Measurements from ENCODE around the gene PPP1R15A.
"Not testable (repeated sequence)": the region's sequence is repeated elsewhere in the genome, so short reads cannot be mapped to it uniquely, and the experiment has no call there.

The PPP1R15A gene

DNA sequence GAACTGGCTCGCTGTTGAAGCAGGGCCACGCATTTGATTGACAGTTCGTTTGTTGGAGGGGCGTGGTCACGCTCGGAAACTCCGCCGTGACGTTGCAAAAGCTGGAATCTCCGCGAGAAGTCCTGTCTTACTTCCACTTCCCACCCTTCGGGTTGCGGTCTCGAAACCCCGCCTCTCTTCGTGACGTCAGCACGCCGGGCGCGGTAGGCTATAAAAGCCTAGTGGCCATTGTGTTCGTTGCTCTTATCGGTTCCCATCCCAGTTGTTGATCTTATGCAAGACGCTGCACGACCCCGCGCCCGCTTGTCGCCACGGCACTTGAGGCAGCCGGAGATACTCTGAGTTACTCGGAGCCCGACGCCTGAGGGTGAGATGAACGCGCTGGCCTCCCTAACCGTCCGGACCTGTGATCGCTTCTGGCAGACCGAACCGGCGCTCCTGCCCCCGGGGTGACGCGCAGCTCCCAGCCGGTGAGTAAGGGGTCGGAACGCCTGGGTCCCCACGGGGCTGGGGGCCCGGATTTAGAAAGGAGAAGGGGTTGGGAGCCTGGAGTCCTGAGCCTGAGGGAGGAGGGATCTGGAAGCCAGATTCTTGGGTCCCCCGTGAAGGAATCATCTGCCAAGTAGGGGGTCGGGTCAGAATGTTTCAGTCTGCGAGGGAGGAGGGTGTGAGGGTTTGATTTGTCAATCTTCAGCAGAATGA is at the start of gene PPP1R15A:
TSS of gene PPP1R15A (plus strand) at position 240 of the 702 bp plus-strand sequence. CDS start 813 bp downstream, outside the sequence.
- DNase-seq (ENCODE audit: low spot score): peak; percentile 98

DNA sequence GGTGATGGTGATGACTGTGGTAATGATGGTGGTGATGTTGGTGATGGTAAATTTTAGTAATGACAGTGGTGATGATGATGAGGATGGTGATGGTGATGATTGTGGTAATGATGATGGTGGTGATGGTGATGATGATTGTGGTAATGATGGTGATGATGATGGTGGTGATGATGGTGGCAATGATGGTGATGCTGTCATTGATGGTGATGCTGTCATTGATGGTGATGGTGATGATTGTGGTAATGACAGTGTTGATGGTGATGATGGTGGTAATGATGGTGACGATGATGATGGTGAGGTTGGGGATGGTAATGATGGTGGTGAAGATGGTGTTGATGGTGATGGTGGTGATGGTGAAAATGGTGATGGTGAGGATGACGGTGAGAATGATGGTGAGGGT is 49.7 kb upstream of the PPP1R15A start:
- no peak for DNase-seq (ENCODE audit: low spot score)

DNA sequence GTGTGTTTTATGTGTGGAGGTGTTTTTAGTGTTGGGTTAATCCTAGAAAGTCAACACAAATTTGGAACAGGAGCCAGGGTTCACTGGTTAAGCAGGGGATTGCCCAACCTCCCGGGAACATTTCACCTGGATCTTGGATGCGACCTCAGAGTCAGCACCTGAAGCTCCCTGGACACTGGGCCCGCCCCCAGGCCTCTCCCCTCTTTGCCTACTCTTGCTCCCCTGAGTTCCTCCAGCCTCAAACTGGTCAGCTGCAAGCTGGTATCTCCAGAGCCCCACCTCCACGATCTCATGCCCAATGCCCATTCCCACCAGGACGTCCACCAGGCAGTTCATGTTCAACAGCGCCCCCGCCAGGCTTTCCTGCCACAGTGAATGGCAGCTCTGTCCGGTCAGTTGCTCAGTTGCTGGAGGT is 45.6 kb upstream of the PPP1R15A start:
- no peak for DNase-seq (ENCODE audit: low spot score)

DNA sequence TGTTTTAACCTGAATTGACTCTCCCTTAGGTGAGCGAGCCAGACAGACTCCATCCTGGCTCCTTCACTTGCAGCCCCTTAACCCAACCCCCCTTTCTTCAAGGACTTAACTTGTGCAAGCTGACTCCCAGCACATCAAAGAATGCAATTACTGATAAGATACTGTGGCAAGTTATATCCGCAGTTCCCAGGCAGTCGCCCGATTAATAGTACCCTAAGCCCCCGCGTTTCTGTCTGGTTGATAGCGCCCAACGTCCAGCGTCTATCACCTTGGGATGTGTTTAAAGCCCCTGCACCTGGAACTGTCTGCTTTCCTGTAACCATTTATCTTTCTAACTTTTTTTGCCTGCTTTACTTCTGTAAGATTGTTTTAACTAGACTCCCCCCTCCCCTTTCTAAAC is 42.1 kb upstream of the PPP1R15A start:
- no peak for DNase-seq (ENCODE audit: low spot score)

DNA sequence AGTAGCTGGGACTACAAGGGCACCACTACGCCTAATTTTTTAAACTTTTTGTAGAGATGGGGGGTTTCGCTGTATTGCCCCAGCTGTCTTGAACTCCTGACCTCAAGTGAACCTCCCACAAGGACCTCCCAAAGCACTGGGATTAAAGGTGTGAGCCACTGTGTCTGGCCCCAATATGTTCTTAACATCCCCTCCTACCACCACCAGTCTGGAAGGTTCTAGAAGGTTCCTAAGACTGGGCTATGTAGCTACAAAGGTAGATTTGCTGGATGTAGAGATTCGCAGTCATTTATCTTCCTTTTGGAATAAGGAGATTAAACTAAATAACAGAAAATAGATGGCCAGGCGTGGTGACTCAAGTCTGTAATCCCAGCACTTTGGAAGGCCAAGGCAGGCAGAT is 41.3 kb upstream of the PPP1R15A start:
- no peak for DNase-seq (ENCODE audit: low spot score)

DNA sequence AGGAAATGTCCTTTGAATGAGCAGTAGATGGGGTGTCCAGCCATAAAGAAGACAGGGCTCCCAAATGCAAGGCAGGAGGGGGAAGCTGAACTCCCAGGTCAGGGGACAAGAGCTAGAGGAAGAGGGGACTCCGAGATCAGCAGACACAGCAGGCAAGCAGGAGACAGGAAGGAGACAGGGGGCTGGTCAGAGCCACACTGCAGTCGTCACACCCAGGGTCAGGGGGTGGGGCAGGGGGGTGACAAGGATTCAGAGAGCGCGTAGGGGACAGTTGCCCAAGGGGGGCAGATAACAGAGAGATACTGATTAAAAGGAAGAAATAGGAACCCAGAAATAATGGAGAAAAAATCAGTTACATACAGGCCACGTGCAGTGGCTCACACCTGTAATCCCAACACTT is 39.2 kb upstream of the PPP1R15A start:
- no peak for DNase-seq (ENCODE audit: low spot score)

DNA sequence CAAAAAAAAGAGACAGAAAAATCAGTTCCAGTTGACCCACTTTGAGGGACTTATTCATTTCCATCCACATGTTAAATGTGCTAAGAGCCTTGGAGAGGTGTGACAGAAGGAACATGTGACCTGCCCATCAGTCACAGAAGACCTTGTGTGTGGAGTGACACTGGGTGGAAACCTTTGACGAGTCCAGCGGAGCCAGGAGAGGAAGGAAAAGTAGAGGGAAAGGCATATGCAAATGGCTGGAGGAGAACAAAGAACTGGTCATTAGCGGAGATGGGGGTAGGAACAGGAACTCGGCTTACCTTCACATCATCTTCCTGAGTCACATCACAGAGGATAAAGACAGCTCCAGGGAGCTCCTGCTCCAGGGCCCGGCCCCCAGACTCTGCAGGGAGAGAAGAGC is 38.2 kb upstream of the PPP1R15A start:
- DNase-seq (ENCODE audit: low spot score): peak; percentile 32

DNA sequence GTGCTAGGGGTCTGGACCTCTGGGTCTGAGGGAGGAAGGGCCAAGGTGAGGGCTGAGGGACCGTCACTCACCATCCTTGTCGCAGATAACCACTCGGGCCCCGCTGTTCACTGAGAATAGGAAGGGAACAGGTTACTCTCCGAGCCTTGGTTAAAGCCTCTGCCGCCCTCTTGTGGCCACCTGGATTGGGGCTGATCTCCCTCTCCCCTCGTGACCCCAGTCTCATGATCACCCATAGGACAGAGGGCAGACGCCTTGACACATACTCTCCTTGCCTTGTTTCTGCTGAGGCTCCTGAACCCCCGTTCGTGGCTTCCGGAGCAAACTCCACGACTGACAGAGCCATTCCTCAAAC is 36.5 kb upstream of the PPP1R15A start:
- peak; percentile 91 for DNase-seq (ENCODE audit: low spot score)

DNA sequence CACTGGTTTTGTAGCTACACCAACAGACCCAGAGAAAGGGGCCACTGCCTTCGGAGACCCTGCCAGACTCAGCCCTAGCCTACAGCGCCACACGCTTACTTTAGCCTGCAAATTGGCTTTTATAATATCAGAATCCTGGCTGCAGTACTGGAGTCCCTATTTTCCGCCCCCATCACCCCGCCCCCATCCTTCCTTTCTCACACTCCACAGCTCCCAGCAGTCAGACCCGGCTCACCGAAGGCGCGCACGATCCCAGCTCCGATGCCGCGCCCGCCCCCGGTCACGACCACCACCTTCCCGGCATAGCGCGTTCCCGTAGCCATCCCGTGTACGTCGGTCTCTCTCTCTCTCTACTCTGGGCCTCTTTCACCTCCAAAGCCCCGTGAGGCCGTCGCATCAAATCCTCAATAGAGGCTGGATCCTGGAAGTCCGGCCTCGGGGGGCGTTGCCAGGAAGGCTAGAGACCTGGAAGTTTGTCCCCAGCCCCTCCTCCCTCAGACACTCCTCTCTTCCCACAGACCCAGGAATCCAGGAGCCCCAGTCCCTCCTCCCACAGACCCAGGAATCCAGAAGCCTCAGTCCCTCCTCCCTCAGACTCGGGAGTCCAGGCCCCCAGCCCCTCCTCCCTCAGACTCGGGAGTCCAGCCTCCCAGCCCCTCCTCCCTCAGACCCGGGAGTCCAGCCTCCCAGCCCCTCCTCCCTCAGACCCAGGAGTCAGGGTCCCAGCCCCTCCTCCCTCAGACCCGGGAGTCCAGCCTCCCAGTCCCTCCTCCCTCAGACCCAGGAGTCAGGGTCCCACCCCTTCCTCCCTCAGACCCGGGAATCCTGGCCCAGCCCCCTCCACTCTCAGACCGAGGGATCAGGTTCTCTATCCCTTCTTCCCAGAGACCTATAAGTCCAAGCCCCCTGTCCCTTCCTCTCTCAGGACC is 35.9 kb upstream of the PPP1R15A start, which contains the start of gene HSD17B14:
TSS of gene HSD17B14 (minus strand) at position 403 of the 929 bp plus-strand sequence. CDS start at position 323, 80 bp downstream.
- no peak for DNase-seq (ENCODE audit: low spot score)

DNA sequence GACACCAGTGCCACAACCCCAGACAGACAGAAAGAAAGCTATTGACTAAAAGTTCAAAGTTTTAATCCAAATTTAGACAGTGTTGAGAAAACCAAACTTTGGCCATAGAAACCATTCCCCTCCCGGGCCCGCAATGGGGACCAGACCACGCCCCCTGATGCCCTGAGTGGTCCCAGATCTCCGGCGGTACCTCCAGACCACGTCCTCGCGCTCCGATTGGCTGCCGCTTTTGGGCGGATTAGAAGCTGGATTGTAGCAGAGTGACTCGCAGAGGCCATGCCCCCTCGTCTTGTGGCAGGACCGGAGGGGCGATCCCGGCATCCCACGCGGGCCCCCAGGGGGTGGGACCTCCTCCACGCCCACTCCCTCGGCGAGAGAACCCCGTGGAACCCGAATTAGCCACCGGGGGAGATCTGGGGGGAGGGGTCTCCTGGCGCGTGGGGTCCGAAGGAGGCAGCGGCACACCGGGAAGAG is 35.1 kb upstream of the PPP1R15A start:
- DNase-seq (ENCODE audit: low spot score): peak; percentile 74

DNA sequence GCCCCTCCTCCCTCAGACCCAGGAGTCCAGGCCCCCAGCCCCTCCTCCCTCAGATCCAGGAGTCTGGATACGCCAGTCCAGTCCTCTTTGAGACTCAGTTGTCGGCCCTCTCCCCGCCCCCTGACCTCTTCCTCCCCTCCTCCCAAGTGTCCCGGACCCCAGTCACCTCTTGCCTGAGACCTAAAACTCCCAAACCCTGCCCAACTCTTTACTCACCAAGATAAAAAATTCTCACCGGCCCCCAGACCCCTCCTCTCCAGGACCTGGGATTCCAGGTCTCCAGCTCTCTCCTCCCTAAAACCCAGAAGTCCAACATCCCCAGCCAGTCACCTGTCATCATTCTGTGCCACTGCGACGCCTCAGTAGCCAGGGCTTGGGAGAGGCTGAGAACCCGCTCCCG is 34.5 kb upstream of the PPP1R15A start:
- no peak for DNase-seq (ENCODE audit: low spot score)

DNA sequence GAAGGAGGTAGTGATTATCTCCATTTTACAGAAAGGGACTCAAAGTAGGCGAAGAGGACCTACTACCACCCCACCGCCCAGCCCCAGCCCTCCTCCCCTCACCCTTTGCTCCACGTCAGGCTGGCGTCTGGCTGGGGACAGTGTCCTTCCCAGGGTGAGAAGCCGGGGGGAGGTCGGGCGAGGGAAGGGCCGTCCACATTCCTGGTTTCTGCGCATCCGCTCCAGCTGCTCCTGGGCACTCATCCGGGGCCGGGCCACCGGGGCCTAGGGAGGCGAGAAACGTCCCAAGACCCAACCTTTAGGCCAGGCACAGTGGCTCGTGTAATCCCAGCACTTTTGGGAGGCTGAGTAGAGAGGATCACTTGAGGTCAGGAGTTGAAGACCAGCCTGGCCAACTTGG is 31.2 kb upstream of the PPP1R15A start:
- no peak for DNase-seq (ENCODE audit: low spot score)

DNA sequence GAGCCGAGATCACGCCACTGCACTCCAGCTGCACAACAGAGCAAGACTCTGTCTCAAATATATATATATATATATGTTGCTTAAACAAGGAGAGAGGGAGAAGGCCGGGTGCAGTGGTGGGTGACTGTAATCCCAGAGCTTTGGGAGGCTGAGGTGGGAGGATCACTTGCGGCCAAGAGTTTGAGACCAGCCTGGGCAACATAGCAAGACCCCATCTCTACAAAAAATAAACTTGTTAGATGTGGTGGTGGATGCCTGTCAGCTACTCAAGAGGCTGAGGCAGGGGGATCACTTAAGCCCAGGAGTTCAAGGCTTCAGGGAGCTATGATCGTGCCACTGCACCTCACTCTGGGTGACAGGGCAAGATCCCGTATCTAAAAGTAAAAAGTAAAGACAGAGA is 30.6 kb upstream of the PPP1R15A start:
- no peak for DNase-seq (ENCODE audit: low spot score)

DNA sequence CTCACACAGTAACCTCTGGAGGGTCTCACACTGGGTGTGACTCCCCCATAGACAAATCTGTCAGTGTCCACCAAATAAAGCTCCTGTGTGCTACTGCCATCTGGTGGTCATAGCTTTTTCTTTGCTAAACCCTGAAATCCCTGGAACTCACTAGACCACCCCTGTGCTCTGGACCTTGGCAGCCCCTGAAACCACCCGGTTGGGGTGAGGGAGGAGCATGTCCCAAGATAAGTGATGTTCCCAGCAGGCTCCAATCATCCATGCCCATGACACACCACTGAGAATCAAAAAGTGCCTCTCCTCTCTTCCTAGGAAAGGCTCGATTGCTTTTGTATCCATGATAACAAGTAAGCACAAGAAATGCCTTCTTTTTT is 29.4 kb upstream of the PPP1R15A start:
- DNase-seq (ENCODE audit: low spot score): peak; percentile 66

DNA sequence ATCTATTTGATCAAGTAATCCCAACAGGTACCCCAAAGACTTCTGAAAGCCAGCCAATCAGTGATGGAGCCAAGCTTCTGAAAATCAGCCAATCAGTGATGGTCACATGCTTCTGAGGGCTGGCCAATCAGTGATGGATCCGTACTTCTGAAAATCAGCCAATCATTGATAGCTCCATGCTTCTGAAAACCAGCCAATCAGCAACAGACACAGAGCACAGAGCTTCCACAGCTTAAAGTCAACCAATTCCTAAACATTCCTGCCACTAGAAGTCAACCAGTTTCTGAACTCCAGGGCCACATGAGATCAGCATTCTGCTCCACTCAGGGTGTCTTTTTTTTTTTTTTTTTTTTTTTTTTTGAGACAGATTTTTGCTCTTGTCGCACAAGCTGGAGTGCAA is 27.7 kb upstream of the PPP1R15A start:
- DNase-seq (ENCODE audit: low spot score): peak; percentile 81

DNA sequence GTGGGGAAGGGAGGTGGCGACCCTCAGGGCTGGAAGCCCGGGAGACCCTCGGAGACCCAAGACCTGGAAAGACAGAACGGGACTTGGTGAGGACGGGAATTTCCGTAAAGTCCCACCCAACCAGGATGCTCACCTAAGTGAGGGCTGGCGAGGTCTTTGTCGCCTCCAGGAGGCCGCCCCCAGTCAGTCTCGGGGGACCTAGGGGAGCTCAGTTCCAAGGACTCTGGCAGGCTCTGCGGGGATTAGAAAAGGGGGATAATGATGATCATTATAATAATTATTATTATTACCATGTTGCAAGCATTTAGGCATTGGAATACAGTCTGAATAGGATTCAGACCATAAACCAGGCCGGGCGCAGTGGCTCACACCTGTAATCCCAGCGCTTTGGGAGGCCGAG is 26.8 kb upstream of the PPP1R15A start:
- no peak for DNase-seq (ENCODE audit: low spot score)

DNA sequence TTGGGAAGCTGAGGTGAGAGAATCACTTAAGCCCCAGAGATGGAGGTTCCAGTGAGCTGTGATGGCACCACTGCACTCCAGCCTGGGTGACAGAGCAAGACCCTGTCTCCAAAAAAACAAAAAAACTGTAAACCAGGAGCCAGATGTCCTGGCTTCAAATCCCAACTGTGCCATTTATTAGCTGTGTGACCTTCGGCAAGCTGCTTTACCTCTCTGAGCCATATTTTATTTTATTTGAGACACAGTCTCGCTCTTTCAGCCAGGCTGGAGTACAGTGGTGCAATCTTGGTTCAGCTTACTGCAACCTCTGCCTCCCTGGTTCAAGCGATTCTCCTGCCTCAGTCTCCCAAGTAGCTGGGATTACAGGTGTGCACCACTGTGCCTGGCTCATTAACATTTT is 25.6 kb upstream of the PPP1R15A start:
- DNase-seq (ENCODE audit: low spot score): not testable (repeated sequence)

DNA sequence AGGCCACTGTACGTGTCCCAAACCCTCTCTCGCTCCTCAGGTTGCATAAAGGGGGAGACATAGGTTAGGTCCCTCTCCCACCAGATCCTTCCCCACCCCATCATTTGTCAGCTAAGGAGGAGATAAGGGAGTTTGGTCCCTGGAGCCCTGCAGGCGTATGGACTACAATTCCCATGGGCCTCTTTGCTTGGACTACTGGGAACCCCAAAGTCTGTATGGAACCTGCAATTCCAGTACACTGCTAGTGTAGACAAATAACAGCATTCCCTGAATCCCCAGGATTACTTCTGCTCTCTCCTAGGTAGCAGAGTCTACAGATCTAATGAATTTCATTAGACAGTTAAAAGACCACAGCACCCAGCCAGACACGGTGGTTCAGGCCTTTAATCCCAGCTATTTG is 19.9 kb upstream of the PPP1R15A start:
- no peak for DNase-seq (ENCODE audit: low spot score)

DNA sequence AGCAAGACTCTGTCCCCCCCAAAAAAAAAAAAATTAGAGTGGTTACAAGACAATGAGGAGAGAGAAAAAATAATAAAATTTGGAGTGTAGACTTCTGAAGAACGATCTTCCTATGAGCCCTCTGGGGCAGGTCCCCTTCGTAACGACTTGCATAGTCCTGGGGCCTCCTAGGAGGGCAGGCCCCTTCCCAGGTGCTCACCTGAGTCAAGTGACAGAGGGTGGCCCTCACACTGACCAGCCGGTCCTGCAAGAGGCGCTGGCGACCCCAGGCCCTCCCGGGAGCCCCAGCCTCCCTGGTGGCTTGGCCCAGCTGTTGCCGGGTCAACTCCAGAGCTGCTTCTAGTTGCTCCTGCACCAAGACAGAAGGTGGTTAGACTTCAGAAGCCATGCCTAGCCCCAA is 18.7 kb upstream of the PPP1R15A start:
- DNase-seq (ENCODE audit: low spot score): no peak

DNA sequence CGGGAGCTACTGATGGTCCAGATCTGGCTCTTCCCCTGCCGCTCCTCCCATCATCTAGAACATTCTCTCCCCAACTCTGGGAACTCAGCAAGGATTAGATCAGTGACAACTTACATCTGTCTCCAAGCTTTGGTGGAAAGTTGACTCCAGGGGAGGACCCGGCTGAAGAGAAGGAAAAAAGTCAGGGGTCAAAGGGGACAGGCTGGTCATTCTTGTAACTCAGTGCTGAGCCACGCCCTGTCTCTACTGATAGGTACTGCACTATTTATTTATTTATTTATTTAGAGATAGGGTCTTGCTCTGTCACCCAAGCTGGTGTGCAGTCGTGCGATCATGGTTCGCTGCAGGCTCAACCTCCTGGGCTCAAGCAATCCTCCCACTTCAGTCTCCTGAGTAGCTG is 18.1 kb upstream of the PPP1R15A start:
- DNase-seq (ENCODE audit: low spot score): no peak

DNA sequence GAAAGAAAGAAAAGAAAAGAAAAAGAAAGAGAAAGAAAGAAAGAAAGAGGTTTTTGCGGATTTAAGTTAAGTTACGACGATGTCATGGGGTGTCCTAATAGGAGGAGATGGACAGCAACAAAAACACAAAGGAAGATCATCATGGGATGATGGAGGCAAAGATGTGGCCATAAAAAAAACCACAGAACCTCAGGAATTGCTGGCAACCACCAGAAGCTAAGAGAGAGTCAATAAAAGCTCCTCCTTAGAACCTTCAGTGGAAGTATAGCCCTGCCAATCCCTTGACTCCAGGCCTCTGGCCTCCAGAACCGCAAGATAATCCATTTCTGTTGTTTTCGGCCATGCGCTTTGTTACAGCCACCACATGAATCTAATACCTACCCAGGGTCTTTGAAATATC is 15.3 kb upstream of the PPP1R15A start:
- no peak for DNase-seq (ENCODE audit: low spot score)

DNA sequence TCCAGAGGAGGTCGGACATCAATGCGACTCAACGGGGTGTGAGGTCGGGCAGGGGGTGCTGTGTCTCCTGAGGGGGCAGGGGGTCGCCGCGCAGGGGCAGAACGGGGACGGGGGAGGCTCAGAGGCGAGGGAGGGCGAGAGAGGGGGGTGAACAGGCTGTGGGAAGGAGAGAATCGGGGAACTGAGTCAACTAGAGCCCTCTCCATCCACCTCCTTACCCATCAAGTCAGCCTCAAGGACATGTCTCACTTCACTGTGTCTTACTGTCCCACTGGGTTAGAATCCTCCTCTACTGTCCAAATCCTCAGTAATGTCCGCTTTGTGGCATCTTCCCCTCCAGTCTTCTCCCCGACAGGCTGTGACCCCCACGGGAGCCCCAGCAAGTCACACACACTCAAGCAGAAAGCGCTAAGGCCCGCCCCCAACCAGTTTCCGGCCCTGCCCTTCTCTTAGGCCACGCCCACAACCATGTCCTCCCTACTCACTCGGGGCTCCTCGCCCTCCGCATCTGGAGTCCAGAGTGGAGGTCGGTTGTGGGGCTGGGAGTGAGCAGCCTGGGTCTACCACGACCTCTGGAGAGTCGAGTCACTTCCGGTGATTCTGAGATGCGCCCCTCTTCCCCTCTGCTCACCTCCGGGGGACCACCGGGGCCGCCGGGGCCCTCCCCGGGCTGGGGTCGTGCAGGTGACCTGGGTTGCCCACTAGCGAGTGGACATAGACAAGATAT is 13.1 kb upstream of the PPP1R15A start:
- no peak for DNase-seq (ENCODE audit: low spot score)
